GM18870 (cell line): ENCODE measurements around the gene TTLL10.

ENCODE experiments used
- ATAC-seq: cut with Tn5 transposase; IDR thresholded peaks from one replicate; pipeline ENCODE4 v1.9.1; 2021; ENCODE audit warnings: moderate library complexity; ENCODE audit not compliant: unreplicated experiment

TTLL10 gene

GRCh38 chr1:1203561-1204424, 30.1 kb downstream of the TTLL10 start:
- ATAC-seq = no peak

- no peak for ATAC-seq
Observed at GRCh38 chr1:1204425-1204920, 30.8 kb downstream of the TTLL10 start.

GRCh38 chr1:1204998-1205768, 31.5 kb downstream of the TTLL10 start:
- no peak for ATAC-seq

- no peak for ATAC-seq
Observed at GRCh38 chr1:1205769-1206375, 32.2 kb downstream of the TTLL10 start.

GRCh38 chr1:1206376-1206965, 32.8 kb downstream of the TTLL10 start, which contains the start of gene TNFRSF18:
TNFRSF18 (minus strand) TSS chr1:1206592; CDS start chr1:1206571, 21 bp downstream.
- ATAC-seq = no peak

GRCh38 chr1:1206966-1207531, 33.4 kb downstream of the TTLL10 start:
- no peak for ATAC-seq

- no peak for ATAC-seq
Observed at GRCh38 chr1:1207571-1207892, 33.9 kb downstream of the TTLL10 start.

GRCh38 chr1:1208713-1209433, 35.2 kb downstream of the TTLL10 start:
- ATAC-seq = no peak

GRCh38 chr1:1210726-1211540, 37.3 kb downstream of the TTLL10 start:
- no peak for ATAC-seq

- ATAC-seq = no peak
Observed at GRCh38 chr1:1211541-1212441, 38.1 kb downstream of the TTLL10 start.

- no peak for ATAC-seq
Observed at GRCh38 chr1:1212780-1213344, 39.2 kb downstream of the TTLL10 start.

- ATAC-seq = no peak
Observed at GRCh38 chr1:1213345-1214265, 39.9 kb downstream of the TTLL10 start, which contains the start of gene TNFRSF4. TNFRSF4 (minus strand) TSS chr1:1214153; CDS start chr1:1214127, 26 bp downstream.

- ATAC-seq = no peak
Observed at GRCh38 chr1:1215080-1215676, 41.5 kb downstream of the TTLL10 start.

- no peak for ATAC-seq
Observed at GRCh38 chr1:1215881-1216605, 42.4 kb downstream of the TTLL10 start.

- no peak for ATAC-seq
Observed at GRCh38 chr1:1216770-1217620, 43.3 kb downstream of the TTLL10 start.
